Measurements from ENCODE around the gene OR2L3. TPM values are rescaled to one million over a fixed set of nuclear protein-coding genes. Genes with fewer than 3 reads are reported as not detected.

Gene OR2L3
- under 1 TPM in 1 of 4 donors, not detected in 3; 0.15 TPM for total RNA-seq

DNA sequence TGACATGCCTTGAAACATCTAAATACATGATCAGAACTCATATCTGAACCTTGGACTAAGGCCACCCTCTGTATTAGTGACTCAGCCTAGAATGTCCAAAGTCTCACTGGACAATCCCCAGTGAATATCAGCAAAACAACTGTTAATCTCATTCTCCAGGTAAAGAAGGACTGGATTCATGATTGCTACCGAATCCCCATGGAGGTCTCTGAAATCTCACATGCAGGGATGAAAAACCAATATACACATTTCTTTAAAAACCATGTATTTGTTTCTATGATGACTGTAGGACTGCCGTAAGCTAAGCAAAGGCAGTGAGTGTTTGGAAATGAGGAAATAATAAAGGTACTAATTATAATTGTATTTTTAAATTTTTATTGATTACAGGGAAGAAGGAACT is at the start of gene OR2L3:
Gene OR2L3 (plus strand): TSS at position 301 of the 400 bp plus-strand sequence. CDS start 13,846 bp downstream, outside the sequence.
- Histone ChIP-seq H3K27me3 (no peaks in the 10 kb centered on the region), H3K4me3 (no peak within 1 kb of the TSS), H3K4me1 (no peaks in the 10 kb centered on the region), H3K9me3 (no peaks in the 10 kb centered on the region), H3K27ac (no peak within 1 kb of the TSS), H3K36me3 (no peaks in the 10 kb centered on the region)
- TF ChIP-seq CTCF (IDR thresholded peaks at IDR 0.05) (no peak), POLR2A (IDR thresholded peaks at IDR 0.05) (no peak)
- DNase-seq: no peak
- intact Hi-C loops (cut with DNase I; ENCODE audit: low total_unique reads): no loop called here

GRCh38 chr1:247998811-247999210 is 47.8 kb upstream of the OR2L3 start:
- intact Hi-C loops (cut with DNase I; ENCODE audit: low total_unique reads): no loop called here

DNA sequence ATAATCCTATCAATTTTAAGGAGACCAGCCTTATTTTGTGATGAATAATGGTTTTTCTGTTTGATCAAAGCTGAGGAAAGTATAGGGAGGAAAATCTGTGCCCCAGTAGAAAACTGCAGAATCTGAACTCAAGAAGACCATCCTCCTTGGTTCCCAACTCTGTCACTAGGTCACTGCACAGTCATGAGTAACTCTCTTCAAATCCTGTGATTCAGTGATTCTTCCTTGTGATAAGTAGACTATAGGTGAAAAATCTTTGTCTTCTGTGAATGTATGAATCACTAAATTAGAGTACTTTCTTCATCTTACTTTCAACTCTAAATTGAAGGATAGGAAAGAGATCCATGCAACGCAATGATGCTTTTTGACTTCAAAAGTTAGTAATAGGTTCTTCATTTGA is 46.5 kb upstream of the OR2L3 start:
- no peak for DNase-seq
- no peak for TF ChIP-seq CTCF (IDR thresholded peaks at IDR 0.05)
- no peak for TF ChIP-seq POLR2A (IDR thresholded peaks at IDR 0.05)
- no peaks in the 10 kb centered on the region for H3K4me1 ChIP-seq
- H3K27ac ChIP-seq: no peak overlapping the region
- no peaks in the 10 kb centered on the region for H3K36me3 ChIP-seq
- intact Hi-C loops (cut with DNase I; ENCODE audit: low total_unique reads): no loop called here
- no peaks in the 10 kb centered on the region for H3K27me3 ChIP-seq
- H3K9me3 ChIP-seq: no peaks in the 10 kb centered on the region
- H3K4me3 ChIP-seq: no peak overlapping the region

More at GRCh38 chr1:247998811-247999210, 47.8 kb upstream of the OR2L3 start:
- Histone ChIP-seq H3K9me3 (no peaks in the 10 kb centered on the region), H3K36me3 (no peaks in the 10 kb centered on the region), H3K4me3 (no peak overlapping the region), H3K4me1 (no peaks in the 10 kb centered on the region), H3K27ac (no peak overlapping the region), H3K27me3 (no peaks in the 10 kb centered on the region)
- TF ChIP-seq POLR2A (IDR thresholded peaks at IDR 0.05): no peak
- no peak for TF ChIP-seq CTCF (IDR thresholded peaks at IDR 0.05)
- DNase-seq: no peak

DNA sequence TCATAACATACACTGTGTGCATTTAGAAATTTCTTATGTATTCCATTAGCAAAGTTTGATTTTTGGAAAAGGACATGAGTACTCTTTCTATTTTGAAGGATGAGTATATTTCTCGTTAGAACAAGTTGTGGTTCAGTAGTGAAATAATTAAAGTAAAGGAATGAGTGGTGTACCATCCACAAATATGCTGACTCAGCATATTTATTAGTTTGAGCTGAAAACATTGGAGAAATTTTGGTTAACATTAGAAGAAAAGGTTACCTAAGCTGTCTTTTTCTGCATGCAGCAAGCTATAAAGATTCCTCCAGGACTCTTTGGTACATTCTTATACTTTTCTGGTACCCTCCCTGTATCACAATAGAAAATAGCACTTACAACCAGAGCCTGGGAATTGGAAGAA is 38.9 kb upstream of the OR2L3 start:
- intact Hi-C loops (cut with DNase I; ENCODE audit: low total_unique reads): no loop called here
- no peaks in the 10 kb centered on the region for H3K9me3 ChIP-seq
- TF ChIP-seq CTCF (IDR thresholded peaks at IDR 0.05) (no peak), POLR2A (IDR thresholded peaks at IDR 0.05) (no peak)
- H3K27ac ChIP-seq: no peak overlapping the region
- no peaks in the 10 kb centered on the region for H3K36me3 ChIP-seq
- no peaks in the 10 kb centered on the region for H3K4me1 ChIP-seq
- DNase-seq: no peak
- H3K27me3 ChIP-seq: no peaks in the 10 kb centered on the region
- no peak overlapping the region for H3K4me3 ChIP-seq

- H3K9me3 ChIP-seq: no peaks in the 10 kb centered on the region
- H3K27ac ChIP-seq: no peak overlapping the region
- no peaks in the 10 kb centered on the region for H3K27me3 ChIP-seq
- intact Hi-C loops (cut with DNase I; ENCODE audit: low total_unique reads): no loop called here
- H3K36me3 ChIP-seq: no peaks in the 10 kb centered on the region
- TF ChIP-seq POLR2A (IDR thresholded peaks at IDR 0.05) (no peak), CTCF (IDR thresholded peaks at IDR 0.05) (no peak)
- H3K4me1 ChIP-seq: no peaks in the 10 kb centered on the region
- no peak for DNase-seq
- H3K4me3 ChIP-seq: no peak overlapping the region
These were observed 37.0 kb upstream of the OR2L3 start for GRCh38 chr1:248009681-248010080.

Data from uterus (tissue), 4 donors.